GM18502 (cell line): Measurements from ENCODE around the gene MYEOV.

Experiments
- ATAC-seq: cut with Tn5 transposase; IDR thresholded peaks from one replicate; pipeline ENCODE4 v1.9.1; 2021; ENCODE audit warnings: mild to moderate bottlenecking; ENCODE audit not compliant: unreplicated experiment, poor library complexity

The MYEOV gene

DNA sequence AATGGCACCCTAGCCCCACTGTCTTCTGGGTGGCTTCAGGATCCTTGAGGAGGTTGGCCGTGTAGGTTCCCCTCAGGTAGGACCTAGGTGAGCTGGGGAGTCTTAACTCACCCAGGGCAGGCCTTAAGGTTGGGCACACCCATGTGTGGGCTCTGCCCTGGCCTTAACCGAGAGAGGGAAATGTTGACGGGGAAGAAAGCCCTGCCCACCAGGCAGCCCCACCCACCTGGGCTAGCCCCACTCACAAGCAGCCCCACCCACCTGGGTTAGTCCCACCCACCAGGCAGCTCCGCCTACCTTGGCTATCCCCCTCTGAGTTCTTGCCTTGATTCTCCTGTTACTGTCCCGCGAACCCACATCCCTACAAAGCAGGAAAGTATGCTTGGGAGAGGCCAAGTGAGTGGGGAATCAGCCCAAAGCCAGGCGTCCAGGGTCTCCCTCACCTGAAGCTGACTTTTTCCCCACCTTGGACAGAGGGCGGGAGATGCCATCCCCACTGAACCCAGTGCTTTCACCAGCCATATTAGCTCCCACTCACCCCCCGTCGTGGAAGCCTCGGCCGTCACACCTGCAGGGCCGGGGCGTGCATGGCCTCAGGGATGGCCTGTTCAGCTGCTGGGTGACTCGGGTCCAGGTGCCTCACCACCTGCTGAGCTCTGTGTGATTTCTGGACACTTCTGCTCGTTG, at the start of gene MYEOV:
Gene MYEOV (plus strand): TSS at position 337 of the 687 bp plus-strand sequence. CDS start 1,200 bp downstream, outside the sequence.
- ATAC-seq, result no peak

DNA sequence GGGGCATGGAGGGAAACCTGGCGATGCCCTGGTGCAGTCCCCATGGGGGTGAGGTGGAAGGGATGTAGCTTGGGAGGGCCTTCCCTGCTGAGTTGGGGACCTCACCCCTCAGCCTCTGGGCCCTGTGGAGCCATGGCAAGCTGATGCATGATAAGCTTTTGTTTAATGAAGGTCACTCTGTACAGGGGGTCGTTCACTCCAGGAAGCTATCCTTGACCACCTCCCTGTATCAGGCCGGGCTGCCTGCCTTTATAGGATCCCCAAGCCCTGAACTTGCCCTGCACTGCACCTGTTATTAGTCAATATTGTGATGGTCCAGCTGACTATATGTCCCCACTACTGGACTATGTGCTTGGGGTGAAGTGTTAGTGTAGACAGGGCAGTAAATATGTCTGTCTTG, 49.7 kb upstream of the MYEOV start:
- no peak for ATAC-seq

DNA sequence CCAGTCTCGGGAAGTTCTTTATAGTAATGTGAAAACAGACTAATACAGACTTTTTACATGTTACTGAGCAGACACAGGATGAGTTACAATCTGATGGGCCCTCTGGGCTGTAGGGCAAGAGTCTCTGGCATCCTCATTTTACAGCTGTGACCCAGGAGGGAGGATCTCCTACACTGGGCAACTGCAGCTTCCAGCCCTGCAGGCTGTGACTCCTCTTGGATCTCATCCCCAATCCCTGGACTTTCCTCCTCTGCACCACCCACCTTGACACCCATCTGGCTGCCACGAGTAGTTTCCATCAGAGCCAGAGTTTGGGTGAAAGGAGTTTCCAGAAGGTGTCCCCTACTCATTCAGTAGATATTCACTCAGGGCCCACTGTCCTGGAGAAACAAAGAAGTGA, 48.9 kb upstream of the MYEOV start:
- no peak for ATAC-seq

DNA sequence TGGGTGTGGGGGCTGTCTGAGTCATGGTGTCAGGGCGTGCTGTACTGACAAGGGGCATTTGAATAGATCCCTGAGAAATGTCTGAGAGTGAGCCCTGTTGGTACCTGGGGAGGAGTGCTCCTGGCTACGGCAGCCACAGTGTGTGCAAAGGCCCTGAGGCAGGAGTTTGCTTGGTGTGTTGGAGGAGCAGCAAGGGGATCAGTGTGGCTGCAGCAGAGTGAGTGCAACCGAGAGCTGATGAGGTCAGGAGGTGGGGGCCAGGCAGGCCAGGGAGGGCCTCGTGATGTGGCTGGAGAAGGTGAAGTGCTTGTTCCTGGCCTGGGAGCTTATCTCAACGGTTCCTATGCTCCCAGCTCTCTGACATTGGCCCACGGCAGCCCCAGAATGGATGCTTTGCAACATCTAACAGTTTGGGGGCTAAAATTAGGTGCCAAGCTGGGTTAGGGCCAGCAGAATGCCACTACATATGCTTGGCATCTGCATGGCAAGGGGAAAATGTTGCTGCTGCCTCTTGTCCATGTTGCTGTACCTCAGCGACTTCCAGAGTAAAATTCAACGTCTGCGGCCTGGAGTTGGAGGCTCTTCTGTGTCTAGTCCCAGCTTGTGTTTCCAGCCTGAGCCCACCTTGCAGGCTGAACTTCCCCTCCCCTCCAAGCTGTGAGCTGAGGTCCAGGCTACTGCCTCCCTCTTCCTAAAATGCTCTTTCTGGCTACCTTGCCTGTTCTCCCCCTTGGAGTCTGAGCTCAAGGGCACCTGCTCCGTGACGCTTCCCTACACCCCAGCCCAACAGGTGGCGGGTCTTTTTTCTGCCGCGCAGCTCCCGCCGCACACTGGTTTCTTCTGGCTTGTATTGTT, 48.2 kb upstream of the MYEOV start:
- no peak for ATAC-seq

DNA sequence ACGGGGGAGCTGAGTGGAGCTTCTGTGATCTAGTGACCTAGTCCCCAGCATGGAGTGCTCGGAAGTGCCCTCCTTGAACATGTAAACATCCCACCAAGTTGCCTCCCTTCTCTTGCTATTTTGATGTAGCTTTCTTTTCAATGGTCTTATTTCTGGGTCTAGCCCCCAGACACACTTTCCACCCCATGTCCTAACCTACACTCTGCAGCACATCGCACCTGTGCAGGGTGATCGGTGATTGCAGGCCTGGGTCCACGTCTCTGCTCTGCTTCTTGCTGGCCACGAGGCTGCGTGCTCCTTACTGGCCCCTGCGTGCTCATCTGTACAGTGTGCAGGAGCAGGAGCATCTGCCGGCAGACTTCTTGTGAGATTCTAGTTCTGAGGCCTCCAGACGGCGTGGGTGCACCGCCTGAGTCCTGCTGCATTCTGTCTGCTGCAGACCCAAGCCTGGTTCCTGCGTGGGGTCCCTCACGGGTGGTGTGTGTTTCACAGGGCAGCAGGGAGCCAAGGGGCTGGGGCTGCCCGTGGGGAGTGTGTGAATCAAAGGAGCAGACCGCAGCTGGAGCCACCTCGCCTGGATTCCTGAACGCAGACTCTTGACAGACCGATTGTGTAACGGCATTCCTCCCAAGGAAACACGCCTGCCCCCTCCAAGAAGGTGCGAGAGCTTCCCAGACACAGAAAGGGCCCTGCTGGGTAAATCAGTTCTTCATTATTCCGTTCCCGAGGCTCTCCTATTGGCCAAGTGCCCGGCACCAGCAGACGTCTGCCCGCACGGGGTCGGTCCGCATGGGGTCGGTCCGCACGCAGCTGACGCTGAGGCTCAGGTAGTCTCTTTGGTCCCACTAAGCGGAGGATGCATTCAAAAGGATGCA, 44.4 kb upstream of the MYEOV start:
- no peak for ATAC-seq

DNA sequence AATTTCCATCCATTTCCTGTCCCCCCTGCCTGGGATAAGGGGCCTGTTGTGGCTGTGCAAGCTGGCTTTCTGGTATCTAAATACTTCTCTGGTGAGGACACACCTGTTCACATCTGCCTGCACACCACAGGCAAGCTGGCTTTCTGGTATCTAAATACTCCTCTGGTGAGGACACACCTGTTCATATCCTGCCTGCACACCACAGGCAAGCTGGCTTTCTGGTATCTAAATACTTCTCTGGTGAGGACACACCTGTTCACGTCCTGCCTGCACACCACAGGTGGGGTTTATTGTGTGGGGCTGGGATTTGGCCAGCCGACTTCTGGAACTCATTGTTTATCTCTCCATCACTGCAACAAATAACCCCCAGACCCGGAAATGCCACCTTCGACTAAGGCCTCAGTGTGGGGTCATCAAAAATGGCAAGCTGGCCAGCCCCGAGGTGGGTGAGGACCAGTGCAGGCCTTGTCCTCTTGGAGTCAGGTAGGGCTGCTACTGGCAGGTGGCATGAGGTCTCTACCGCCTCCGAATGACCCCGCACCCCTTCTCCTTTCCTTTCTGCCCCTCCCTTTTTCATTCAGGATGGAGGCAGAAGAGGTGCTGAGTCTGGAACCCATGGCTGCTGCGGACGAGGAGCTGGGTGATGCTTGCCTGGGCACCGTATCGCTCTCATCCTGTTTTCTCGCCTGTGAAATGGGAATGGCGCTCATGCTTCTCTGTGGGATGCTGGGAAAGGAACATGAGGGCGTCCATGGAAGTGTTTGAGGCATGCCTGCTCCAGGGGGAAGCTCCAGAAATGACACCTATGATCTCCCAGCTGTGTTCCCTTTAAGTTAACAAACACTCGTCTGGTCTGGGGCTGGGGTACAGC, 43.5 kb upstream of the MYEOV start:
- ATAC-seq, result no peak

DNA sequence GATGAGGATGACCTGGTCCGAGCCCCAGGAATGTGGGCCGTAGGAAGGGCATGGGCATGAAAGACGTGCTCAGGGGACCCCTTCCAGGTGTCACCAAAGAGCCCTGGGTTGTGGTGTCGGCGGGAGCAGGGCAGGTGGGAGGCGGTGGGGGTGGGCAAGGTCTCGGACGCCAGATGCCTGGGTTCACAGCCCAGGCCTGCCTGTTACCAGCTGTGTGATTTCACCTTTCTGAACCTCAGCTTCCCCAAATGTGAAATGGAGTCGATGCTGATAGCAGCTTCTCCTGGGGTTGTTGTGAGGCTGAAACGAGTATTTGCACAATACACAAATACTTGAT, 42.9 kb upstream of the MYEOV start:
- ATAC-seq, result no peak

DNA sequence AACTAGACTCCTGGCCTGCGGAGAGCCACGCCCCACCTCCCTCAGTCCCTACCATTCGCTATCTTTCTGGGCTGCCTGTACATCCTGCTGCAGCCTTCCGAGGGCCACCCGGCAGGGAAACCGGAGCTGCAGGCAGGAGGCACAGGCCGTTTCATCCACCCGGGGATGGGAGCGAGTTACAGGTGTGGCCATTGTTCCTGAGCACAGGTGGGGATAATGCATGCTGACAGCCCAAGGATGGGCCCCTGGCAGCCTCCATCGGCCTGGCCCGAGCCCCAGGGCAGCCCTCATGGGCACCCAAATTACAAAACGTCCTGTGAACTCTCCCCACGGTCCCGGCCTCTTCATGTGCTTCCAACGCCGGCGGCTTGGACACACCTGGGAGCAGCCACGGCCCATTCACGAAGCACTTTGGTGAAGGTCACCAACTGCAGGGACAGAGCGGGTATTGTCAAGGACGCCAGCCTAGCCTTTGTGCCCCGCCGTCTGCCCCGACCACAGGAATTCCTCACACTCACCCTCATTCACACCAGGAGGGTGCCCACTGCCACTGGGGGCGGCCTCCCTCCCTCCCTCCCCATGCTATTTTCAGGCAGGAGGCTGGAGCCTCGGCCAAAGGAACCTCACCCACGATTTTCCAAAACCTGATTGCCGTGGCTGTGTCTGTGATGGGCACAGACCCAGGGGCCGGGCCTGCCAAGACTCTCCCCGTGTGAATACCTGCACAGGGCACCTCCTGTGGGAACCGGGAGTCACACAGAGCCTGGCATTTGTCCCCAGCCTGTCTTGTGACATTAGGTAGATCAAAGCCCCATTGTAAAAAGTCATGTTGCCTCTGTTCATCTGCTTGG, 42.1 kb upstream of the MYEOV start:
- no peak for ATAC-seq

DNA sequence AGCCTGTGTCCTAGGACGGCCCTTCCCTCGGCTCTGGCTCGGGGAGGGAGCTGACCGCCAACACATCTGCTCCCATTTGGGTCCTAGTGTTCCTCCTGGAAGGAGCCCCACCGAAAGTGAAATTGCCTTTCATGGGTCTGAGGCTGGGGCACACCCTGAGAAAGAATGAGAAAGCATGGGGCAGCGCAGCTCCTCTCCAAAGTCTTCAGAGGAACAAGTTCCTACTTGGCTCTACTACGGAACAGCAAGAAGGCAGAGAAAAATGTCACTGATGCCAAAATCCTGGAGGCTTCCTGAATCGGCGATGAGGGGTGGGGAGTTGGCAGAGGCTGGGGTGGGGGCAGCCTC, 41.5 kb upstream of the MYEOV start:
- no peak for ATAC-seq

DNA sequence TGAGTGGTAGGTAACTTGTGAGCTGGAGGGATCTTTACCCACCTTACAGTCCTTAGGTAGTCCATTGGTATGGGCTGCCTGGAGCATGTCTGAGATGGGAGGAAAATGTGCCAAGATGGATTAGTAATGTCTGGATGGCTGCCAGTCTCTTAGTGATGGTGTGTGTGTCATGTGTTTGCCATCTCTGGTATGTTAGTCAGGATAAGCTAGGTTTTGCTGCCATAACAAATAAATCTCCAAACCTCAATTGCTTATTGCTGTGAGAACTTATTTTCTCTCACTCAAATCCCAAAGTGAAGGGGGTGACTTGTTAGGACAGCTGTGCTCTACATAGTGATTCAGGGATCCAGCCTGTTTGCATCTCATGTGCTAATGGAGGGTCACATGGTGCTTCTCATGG, 40.9 kb upstream of the MYEOV start:
- no peak for ATAC-seq

DNA sequence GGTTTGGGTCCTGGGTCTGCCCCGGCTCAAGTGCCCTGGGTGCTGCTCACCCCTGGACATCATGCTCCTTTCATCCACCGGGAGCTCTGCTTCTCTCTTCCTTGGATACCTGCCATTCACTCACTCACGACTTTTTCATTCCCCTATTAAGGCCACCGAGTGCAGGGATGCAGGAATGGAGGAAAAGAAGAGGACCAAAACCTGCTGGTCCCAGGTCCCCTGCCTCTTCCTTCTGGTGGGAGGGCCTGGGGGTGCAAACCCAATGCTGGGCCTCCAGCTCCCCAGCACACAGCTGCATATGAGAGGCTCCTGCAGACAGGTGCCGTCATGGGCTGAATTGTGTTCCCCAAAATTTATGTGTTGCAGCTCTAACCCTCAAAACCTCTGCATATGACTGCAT, 36.8 kb upstream of the MYEOV start:
- no peak for ATAC-seq

DNA sequence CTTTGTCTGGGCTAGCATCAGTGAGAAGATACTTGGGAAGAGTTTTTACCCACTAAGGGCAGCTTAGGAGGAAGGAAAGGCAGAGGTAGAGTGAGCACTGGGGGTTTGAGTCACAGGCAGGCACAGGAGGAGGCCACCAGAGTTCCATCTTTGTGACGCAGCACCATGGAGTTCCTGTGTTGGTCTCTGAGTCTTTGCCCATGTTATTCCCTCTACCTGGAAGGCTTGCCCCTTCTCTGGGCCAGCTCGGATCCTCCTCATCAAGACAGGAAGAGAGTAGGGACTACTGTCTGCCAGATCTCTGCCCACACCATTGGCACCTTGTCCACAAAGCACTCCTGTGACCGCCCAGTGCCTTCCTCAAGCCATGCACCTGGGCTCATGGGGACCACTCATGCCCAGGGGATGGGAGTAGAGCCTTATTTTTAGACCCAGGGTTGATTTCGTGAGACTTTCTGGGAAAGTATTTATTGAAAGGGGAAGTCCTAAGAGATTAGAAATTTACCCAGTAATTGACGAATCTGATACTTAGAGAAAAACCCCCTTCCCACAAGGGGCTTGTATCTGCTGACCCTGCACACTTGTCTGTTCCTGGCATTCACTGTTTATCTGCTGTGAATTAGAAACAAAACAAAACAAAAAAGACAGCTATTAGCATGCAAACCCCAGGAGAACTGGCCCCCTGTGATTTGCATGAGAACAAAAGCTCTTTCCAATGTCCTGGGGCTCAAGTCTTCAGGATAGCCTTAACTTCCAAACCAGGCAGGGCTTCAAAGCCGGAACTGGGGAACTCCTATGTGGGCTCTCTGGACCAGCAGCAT, 35.9 kb upstream of the MYEOV start:
- peak; percentile 47 for ATAC-seq

DNA sequence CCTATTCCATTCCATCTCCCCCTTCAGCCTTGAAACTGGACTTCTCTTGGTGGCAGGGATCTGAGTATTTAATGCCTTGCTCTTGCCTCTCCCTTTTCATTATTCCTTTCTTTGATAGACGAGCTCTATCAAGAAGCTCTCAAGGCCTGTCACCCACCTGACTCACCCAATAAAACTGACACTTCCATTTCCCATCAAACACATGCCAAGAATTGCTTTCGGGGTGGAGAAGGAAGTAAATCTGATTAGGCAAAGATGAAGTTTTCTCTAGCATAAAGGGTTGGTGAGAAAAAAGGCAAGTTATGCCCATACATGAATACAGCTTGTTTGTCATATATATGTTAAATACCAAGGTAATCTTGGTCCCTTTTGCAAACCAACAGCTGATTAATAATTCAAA, 34.9 kb upstream of the MYEOV start:
- ATAC-seq, result no peak

DNA sequence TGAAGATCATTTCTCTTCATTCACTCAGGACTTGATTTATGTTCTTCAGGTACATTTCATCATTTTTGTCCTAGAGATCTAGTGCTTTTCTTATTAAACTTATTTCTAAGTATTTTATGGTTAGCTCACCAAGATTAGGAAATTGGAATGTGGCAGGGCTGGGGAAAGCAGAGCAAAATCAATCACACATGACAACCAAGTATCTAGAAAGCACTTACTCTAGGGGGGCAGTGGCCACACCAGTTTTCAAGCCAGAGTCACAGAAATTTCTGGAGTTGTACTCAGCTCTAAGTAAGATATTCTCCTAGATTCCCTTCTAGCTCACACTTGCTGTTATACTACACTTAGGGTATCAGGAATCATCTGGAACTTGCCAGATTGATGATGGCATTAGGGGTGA, 33.3 kb upstream of the MYEOV start:
- ATAC-seq, result no peak

DNA sequence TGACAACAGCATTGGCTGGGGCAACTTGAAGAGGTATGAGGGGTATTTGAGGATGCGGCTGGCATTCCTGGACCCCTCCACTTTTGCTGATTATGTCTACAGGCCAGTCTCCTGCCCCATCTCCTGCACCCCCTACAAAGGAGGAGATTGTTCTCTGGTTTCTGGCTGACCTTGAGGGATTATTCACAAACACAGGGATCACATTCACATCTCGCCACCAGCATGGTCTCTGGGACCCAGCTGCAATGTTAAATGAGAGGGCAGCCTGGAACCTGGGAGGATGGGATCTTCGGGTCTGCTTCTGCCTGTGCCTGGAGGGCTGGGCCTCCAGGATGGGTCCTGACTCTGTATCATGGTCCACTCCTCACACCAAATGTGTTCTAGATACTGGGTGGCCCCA, 32.8 kb upstream of the MYEOV start:
- no peak for ATAC-seq

DNA sequence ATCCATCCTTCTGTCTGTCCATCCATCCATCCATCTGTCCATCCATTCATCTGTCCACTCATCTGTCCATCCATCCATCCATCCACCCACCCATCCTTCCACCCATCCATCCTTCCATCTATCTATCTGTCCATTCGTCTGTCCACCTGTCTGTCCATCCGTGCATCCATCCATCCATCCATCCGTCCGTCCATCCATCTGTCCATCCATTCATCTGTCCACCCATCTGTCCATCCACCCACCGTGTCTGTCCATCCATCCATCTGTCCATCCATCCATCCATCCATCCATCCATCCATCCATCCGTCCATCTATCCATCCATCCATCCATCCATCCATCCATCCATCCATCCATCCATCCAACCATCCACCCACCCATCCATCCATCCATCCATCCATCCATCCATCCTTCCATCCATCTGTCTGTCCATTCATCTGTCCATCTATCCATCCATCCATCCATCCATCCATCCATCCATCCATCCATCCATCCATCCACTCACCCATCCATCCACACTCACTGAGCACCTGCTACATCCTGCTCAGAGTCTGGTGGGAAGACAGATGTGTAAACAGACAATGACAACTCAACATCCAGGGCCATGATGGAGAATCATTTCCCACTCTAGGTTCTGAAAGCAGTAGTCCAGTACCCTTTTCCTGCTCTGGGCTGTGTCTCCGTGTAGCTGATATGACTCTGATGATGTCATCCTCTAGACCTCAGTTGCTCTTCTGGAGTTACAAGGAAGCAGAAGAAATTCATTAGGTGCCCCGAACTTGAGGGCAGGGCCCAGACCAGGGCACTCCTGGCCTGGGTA, 30.8 kb upstream of the MYEOV start:
- no peak for ATAC-seq

DNA sequence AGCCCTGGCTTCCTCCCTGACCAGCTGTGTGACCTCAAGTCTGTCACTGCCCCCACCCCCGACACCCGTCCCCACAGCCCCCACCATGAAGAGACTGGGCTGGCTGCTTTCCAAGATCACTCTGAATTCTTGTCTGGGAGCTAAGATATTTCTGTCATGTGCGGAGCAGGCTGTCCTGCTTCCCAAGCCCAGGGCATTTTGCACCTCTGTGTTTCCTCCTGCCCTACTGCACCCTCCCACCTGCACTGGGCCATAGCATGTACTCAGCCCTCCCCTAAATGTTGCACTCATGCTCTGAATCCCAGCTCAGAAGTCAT, 30.3 kb upstream of the MYEOV start:
- no peak for ATAC-seq

DNA sequence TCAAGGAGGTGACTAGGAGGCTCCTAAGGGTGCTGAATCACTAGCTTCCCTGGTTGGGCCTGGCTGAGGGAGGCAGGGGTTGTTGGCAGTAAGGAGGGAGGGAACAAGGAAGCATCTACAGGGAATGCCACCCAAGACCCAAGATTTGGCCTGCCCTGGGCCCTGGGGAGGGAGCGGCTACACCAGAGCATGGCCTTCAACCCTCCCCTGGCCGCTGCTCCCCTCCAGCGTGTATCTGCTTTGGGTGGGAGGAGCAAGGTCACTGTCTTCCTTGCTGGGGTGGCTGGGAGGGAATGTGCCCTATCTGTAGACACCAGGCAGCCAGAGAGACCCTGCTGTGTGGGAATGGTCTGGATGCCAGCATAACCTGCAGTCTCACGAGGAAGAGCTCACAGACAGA, 29.5 kb upstream of the MYEOV start:
- no peak for ATAC-seq
